K562 (cell line): ENCODE results near the gene HCCS. TPM values are rescaled to one million over a fixed set of nuclear protein-coding genes. Genes with fewer than 3 reads are reported as not detected.

ENCODE experiments used
- ATAC-seq: fragments of 200-7000 bp; cut with Tn5 transposase; 3 replicates; pipeline ENCODE4 v1.9.1; 2020; ENCODE audit warnings: moderate library complexity
- BruUV-seq: library from RNA; stranded (reverse); fragments of 400-500 nt; replicated peaks from 2 replicates; lab custom pipeline; 2021; lab: Mats Ljungman, UMichigan
- CTCF ChIA-PET: fragments of 300-600 bp; formaldehyde crosslinking; extraction: SDS; loops from one replicate; lab custom pipeline; 2021; ENCODE audit warnings: low intra/inter-chr PET ratio; lab: Yijun Ruan, JAX
- POLR2A ChIA-PET: fragments of 300-600, 350-650 bp; sonication (Branson Sonifier 250); formaldehyde crosslinking; extraction: SDS; loops from one replicate; lab custom pipeline; 2021; ENCODE audit warnings: antibody characterized with exemption, inconsistent platforms; lab: Yijun Ruan, JAX
- DNase-seq, 4 experiments: peaks; one replicate each; pipeline versions ENCODE4 v3.0.0 to v3.0.0-alpha.2; 2011 to 2018; ENCODE audit warnings: low spot score in 3 of 4, mixed read lengths in 3 of 4; ENCODE audit errors: extremely low read depth in 1 of 4
- FAIRE-seq: peaks from 2 replicates; lab custom pipeline; 2011; peaks lifted over from hg19 to GRCh38; lab: Jason Lieb, UNC
- H2AFZ ChIP-seq: 2 replicates; pipeline ENCODE4 v1.6.0; 2011; ENCODE audit warnings: low read depth, low read length, control low read depth, inconsistent platforms
- H3K27ac ChIP-seq: fragments of 200-600 bp; 3 replicates; pipeline ENCODE4 v1.8.0; 2011; ENCODE audit warnings: low read depth, mild to moderate bottlenecking, control low read depth, inconsistent platforms, low read length, moderate library complexity, mixed read lengths; ENCODE audit errors: extremely low read depth
- H3K27me3 ChIP-seq, 2 experiments: fragments of 300-600 bp in 1 of 2; 2 replicates in 1 of 2; 3 replicates in 1 of 2; pipeline versions ENCODE4 v1.6.0 to v1.8.0; 2011; ENCODE audit warnings: inconsistent platforms in 2 of 2, low read length in 2 of 2, mild to moderate bottlenecking in 1 of 2, mixed read lengths in 1 of 2, moderate library complexity in 1 of 2; ENCODE audit not compliant: control insufficient read depth in 2 of 2, insufficient read depth in 2 of 2
- H3K36me3 ChIP-seq: fragments of 300-600 bp; 3 replicates; pipeline ENCODE4 v1.8.0; 2011; ENCODE audit warnings: mild to moderate bottlenecking, low read length, inconsistent platforms; ENCODE audit not compliant: control insufficient read depth, insufficient read depth
- H3K4me1 ChIP-seq, 2 experiments: fragments of 200-600 bp in 1 of 2; replicated peaks in 1 of 2; 2 replicates in 1 of 2; 3 replicates in 1 of 2; pipeline versions ENCODE4 v1.5.1 to v1.8.0; 2011; ENCODE audit warnings: inconsistent platforms in 2 of 2, low read length in 2 of 2, mild to moderate bottlenecking in 1 of 2, mixed read lengths in 1 of 2, moderate library complexity in 1 of 2; ENCODE audit not compliant: control insufficient read depth in 2 of 2, insufficient read depth in 2 of 2
- H3K4me2 ChIP-seq: 2 replicates; pipeline ENCODE4 v1.6.1; 2011; ENCODE audit warnings: low read length, control low read depth, inconsistent platforms, mixed read lengths; ENCODE audit not compliant: insufficient read depth
- H3K4me3 ChIP-seq: fragments of 200-600 bp; sonication (generic), shearing (Covaris generic); 2 replicates; pipeline ENCODE4 v1.5.1; 2016; ENCODE audit warnings: control low read depth, inconsistent platforms
- H3K79me2 ChIP-seq: fragments of 200-600 bp; 3 replicates; pipeline ENCODE4 v1.8.0; 2011; ENCODE audit warnings: low read length, inconsistent platforms; ENCODE audit not compliant: control insufficient read depth, insufficient read depth
- H3K9ac ChIP-seq, 2 experiments: 2 replicates each; pipeline versions ENCODE4 v1.6.0 to v1.6.1; 2011; ENCODE audit warnings: low read depth in 2 of 2, low read length in 2 of 2, control low read depth in 1 of 2, inconsistent platforms in 1 of 2, mild to moderate bottlenecking in 1 of 2, mixed read lengths in 1 of 2; ENCODE audit not compliant: insufficient read depth in 1 of 2
- H3K9me1 ChIP-seq: one replicate; pipeline ENCODE4 v1.6.0; 2011; ENCODE audit warnings: inconsistent platforms, mild to moderate bottlenecking, low read length, moderate library complexity; ENCODE audit not compliant: control insufficient read depth, insufficient read depth
- H3K9me3 ChIP-seq: replicated peaks from 2 replicates; pipeline ENCODE4 v1.5.1; 2011; ENCODE audit warnings: low read depth, low read length, inconsistent platforms; ENCODE audit not compliant: control insufficient read depth, insufficient read depth
- H4K20me1 ChIP-seq: replicated peaks from 2 replicates; pipeline ENCODE4 v1.6.1; 2011; ENCODE audit warnings: low read length, inconsistent platforms, mixed read lengths; ENCODE audit not compliant: control insufficient read depth, insufficient read depth
- ARID3A ChIP-seq: IDR thresholded peaks from 2 replicates; pipeline ENCODE4 v1.6.1; 2012; ENCODE audit warnings: low read depth, low read length, improper control_type of control experiment, borderline replicate concordance
- CBFB ChIP-seq: sonication (generic); formaldehyde crosslinking; IDR thresholded peaks from 2 replicates; pipeline ENCODE4 v1.4.0; 2020; ENCODE audit warnings: mild to moderate bottlenecking, missing genetic modification reagents
- EHMT2 ChIP-seq: fragments of 450-650 bp; IDR thresholded peaks from 2 replicates; pipeline ENCODE4 v1.6.1; 2018; ENCODE audit warnings: antibody characterized with exemption
- GATA2 ChIP-seq: sonication (generic); formaldehyde crosslinking; IDR thresholded peaks from 2 replicates; pipeline ENCODE4 v1.4.0; 2020; ENCODE audit warnings: mild to moderate bottlenecking, missing genetic modification reagents
- HINFP ChIP-seq: fragments of 450-650 bp; conservative IDR thresholded peaks from 2 replicates; pipeline ENCODE4 v1.6.1; 2016; ENCODE audit warnings: missing genetic modification characterization, low read depth, mild to moderate bottlenecking, control low read depth, missing compliant biosample characterization
- NRF1 ChIP-seq, 2 experiments: fragments of 450-650 bp; IDR thresholded peaks in 1 of 2; conservative IDR thresholded peaks in 1 of 2; 2 replicates each; pipeline ENCODE4 v1.6.1; 2014; ENCODE audit warnings: mild to moderate bottlenecking in 2 of 2
- POLR2A ChIP-seq: fragments of 450-650 bp; conservative IDR thresholded peaks from 2 replicates; pipeline ENCODE4 v1.6.1; 2016
- ZBTB5 ChIP-seq: fragments of 450-650 bp; IDR thresholded peaks from 2 replicates; pipeline ENCODE4 v1.6.1; 2017; ENCODE audit warnings: antibody characterized with exemption
- ZNF511 ChIP-seq: sonication (generic); formaldehyde crosslinking; IDR thresholded peaks from 2 replicates; pipeline ENCODE4 v1.8.0; 2022; ENCODE audit warnings: mild to moderate bottlenecking, missing genetic modification reagents
- ZNF77 ChIP-seq: fragments of 250-450 bp; sonication (Bioruptor Pico); IDR thresholded peaks from 2 replicates; pipeline ENCODE4 v1.5.0; 2020
- WGBS: fragments of 100-300 bp; shearing (Covaris generic); methylation state at CpG from one replicate; pipeline ENCODE4 v1.1.6; 2016; ENCODE audit warnings: low coverage, mixed read lengths; ENCODE audit not compliant: insufficient coverage; ENCODE audit errors: missing lambda C conversion rate; 5-methylcytosine and 5-hydroxymethylcytosine counted together
- in situ Hi-C: fragments of 300-500 bp; cut with MboI; formaldehyde crosslinking; loops from 4 replicates; pipeline ENCODE4 v1.15.0; 2018; ENCODE audit warnings: inconsistent platforms, mixed read lengths
- intact Hi-C: fragments of 100-400 bp; cut with micrococcal nuclease; formaldehyde crosslinking; loops from 2 replicates; pipeline ENCODE4 v1.14.2; 2022
- polyA plus RNA-seq, 8 experiments: library from polyadenylated mRNA; depleted of rRNA in 4 of 8; stranded (reverse) in 5 of 8; unstranded in 3 of 8; fragments of >200 nt; fragmentation: Nextera tagmentation in 2 of 8; fragmentation: Illumina TruSeq in 1 of 8; extraction: Ambion mirVana in 2 of 8; extraction: Trizol in 1 of 8; gene quantifications; 2 replicates each; pipeline versions ENCODE4 v1.2.1 to v1.2.3, GENCODE V29; 2011 to 2014; ENCODE audit warnings: inconsistent platforms in 1 of 8, missing spikeins in 1 of 8
- total RNA-seq, 7 experiments: library from RNA; depleted of rRNA in 6 of 7; stranded (reverse); fragments of >200 nt in 6 of 7; fragmentation: Illumina TruSeq in 2 of 7; extraction: Trizol in 2 of 7; gene quantifications; 2 replicates each; pipeline versions ENCODE4 v1.2.1 to v1.2.3, GENCODE V29; 2011 to 2021; ENCODE audit warnings: low replicate concordance in 1 of 7

The HCCS gene
- total and polyA plus RNA-seq, 9 of the 15 experiments (the other 6 are each of a cell fraction or from before 2014, with no cell fraction given): 22.9 to 81.5 (median 66.9) TPM

- CTCF ChIA-PET: no interaction called here
- TF ChIP-seq ARID3A: no peak
- TF ChIP-seq NRF1 (conservative IDR thresholded peaks at IDR 0.05 in 1 of 2, IDR thresholded peaks at IDR 0.05 in 1 of 2): no peak
- no peak for TF ChIP-seq CBFB (CRISPR knock-in tag)
- ATAC-seq: no peak
Observed at GRCh38 chrX:11171956-11172355, 60.8 kb downstream of the HCCS start.

GRCh38 chrX:11172415-11172814, 61.3 kb downstream of the HCCS start:
- Histone ChIP-seq H2AFZ (no peak overlapping the region), H3K36me3 (peaks cover 83% of the 10 kb centered on the region), H4K20me1 (no peaks in the 10 kb centered on the region), H3K4me3 (no peak overlapping the region), H3K9me1 (no peaks in the 10 kb centered on the region), H3K79me2 (no peaks in the 10 kb centered on the region), H3K9me3 (no peaks in the 10 kb centered on the region), H3K27ac (no peak overlapping the region), H3K4me2 (no peak overlapping the region), H3K4me1 (no peaks in the 10 kb centered on the region), H3K27me3 (no peaks in the 10 kb centered on the region), H3K9ac (no peak overlapping the region)
- no peak for FAIRE-seq
- WGBS: 93% methylated on average over 4 of the region's 4 CpGs
- no peak for ATAC-seq
- in situ Hi-C loops: no loop called here
- intact Hi-C loops: no loop called here
- ChIA-PET POLR2A (interaction anchor here (0.6 to 1.8 kb wide), 4 partner anchors 10 to 451 kb away, joined by 3 to 8 read pairs (median 4); no protein-coding TSS in a partner anchor), CTCF (no interaction called here)
- no TSS peak for BruUV-seq
- DNase-seq: no peak
- TF ChIP-seq ZNF77: no peak
- TF ChIP-seq ZBTB5: no peak
- TF ChIP-seq ZNF511 (CRISPR knock-in tag): no peak
- no peak for TF ChIP-seq GATA2 (CRISPR knock-in tag)
- no peak for TF ChIP-seq POLR2A
- TF ChIP-seq HINFP (tag): no peak
- no peak for TF ChIP-seq EHMT2

More at GRCh38 chrX:11171956-11172355, 60.8 kb downstream of the HCCS start:
- Histone ChIP-seq H3K36me3 (peaks cover 84% of the 10 kb centered on the region), H3K9me1 (no peaks in the 10 kb centered on the region), H3K4me1 (no peaks in the 10 kb centered on the region), H3K27ac (no peak overlapping the region), H3K4me3 (no peak overlapping the region), H3K4me2 (no peak overlapping the region), H3K9me3 (no peaks in the 10 kb centered on the region), H3K79me2 (no peaks in the 10 kb centered on the region), H2AFZ (no peak overlapping the region), H3K27me3 (no peaks in the 10 kb centered on the region), H4K20me1 (no peaks in the 10 kb centered on the region), H3K9ac (no peak overlapping the region)
- POLR2A ChIA-PET: interaction anchor here (0.6 to 0.7 kb wide), 2 partner anchors 14 to 101 kb away, joined by 3 read pairs; no protein-coding TSS in a partner anchor
- intact Hi-C loops: no loop called here
- 88% methylated on average over 4 of the region's 4 CpGs for WGBS
- DNase-seq (no peak), FAIRE-seq (no peak)
- no TSS peak for BruUV-seq
- in situ Hi-C loops: no loop called here
